ENCODE results near the gene MST1.

The MST1 gene

GRCh38 chr3:49713336-49714105 lies 24.2 kb upstream of the MST1 start:
- H3K4me3 ChIP-seq (ENCODE audit: low read length): no peak overlapping the region
- TF ChIP-seq CTCF (conservative IDR thresholded peaks at IDR 0.05; ENCODE audit: low read length): no peak

GRCh38 chr3:49712631-49713317 lies 23.5 kb upstream of the MST1 start:
- H3K4me3 ChIP-seq (ENCODE audit: low read length): no peak overlapping the region
- DNase-seq (ENCODE audit: low read depth): no peak
- no peak for TF ChIP-seq CTCF (conservative IDR thresholded peaks at IDR 0.05; ENCODE audit: low read length)

More at GRCh38 chr3:49713336-49714105, 24.2 kb upstream of the MST1 start:
- DNase-seq (ENCODE audit: low read depth): no peak

- DNase-seq (ENCODE audit: low read depth): no peak
- no peak overlapping the region for H3K4me3 ChIP-seq (ENCODE audit: low read length)
- TF ChIP-seq CTCF (conservative IDR thresholded peaks at IDR 0.05; ENCODE audit: low read length): no peak
These were observed 22.9 kb upstream of the MST1 start for GRCh38 chr3:49712166-49712565.

GRCh38 chr3:49711489-49711888 lies 22.2 kb upstream of the MST1 start:
- no peak for DNase-seq (ENCODE audit: low read depth)
- H3K4me3 ChIP-seq (ENCODE audit: low read length): no peak overlapping the region
- no peak for TF ChIP-seq CTCF (conservative IDR thresholded peaks at IDR 0.05; ENCODE audit: low read length)

GRCh38 chr3:49709852-49710251 lies 20.6 kb upstream of the MST1 start:
- DNase-seq (ENCODE audit: low read depth): no peak
- no peak overlapping the region for H3K4me3 ChIP-seq (ENCODE audit: low read length)
- no peak for TF ChIP-seq CTCF (conservative IDR thresholded peaks at IDR 0.05; ENCODE audit: low read length)

- DNase-seq (ENCODE audit: low read depth): peak; percentile 20
- no peak for TF ChIP-seq CTCF (conservative IDR thresholded peaks at IDR 0.05; ENCODE audit: low read length)
- H3K4me3 ChIP-seq (ENCODE audit: low read length): no peak overlapping the region
These were observed 17.8 kb upstream of the MST1 start for GRCh38 chr3:49707113-49707480.

Data from AG10803 (cell line).